NCI-H187 (cell line): ENCODE measurements around the gene AXDND1.
"Not testable (repeated sequence)": the region's sequence is repeated elsewhere in the genome, so short reads cannot be mapped to it uniquely, and the experiment has no call there.

Source experiments
- DNase-seq, 2 experiments: peaks; one replicate each; lab custom pipeline; 2025; lab: John Stamatoyannopoulos, UW

The AXDND1 gene

DNA sequence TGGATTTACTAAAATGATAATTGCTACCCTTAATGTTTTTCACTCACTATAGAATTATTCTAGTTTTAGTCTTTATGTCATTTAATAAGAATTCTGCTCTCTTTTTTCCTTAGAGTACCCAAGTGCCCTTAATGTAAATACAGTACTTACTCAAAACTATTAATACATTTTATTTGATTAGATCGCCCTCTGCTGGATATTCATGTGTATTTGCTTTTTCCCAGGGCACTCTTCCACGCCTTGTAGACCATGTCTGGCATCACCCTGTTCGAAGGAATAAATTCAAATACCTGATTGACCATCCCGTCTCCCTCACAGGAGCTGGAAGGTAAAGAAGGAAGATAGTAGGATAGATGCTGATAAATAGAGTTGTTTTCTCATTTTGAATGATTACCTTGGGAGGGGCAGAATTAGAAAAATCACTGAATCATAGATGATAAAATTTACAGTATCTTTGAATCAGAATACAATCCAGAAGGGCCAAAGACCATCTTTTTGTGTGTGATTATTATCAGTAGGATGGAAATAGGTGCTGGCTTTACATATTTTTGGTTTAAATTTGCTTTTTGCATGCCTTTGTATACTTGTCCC lies 4.1 kb downstream of the AXDND1 start:
- peak; percentile 62 to 77 for DNase-seq

DNA sequence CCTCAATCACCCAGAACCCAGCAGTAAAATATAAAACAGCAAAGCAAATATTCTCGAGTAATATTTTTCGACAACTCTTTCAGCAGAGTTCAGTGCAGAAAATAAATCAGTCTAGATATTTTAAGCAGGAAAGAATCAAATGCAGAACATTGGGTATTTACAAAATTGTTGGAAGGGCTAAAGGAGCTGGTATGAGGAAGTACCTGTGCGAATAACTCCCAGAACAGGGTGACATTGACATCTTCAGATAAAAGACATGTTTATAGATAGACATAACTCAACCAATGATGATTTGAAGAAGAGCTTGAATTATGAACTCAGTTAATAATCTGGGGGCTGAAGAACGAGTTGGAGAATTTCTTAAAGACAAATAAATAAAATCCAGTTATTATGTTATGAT lies 6.4 kb downstream of the AXDND1 start:
- DNase-seq = no peak

- DNase-seq = no peak
Measured at GRCh38 chr1:179376223-179376622, 10.5 kb downstream of the AXDND1 start.

GRCh38 chr1:179380299-179380698 lies 14.5 kb downstream of the AXDND1 start:
- no peak for DNase-seq

- DNase-seq = no peak
Measured at GRCh38 chr1:179384027-179384426, 18.3 kb downstream of the AXDND1 start.

GRCh38 chr1:179385510-179385909 lies 19.7 kb downstream of the AXDND1 start:
- no peak for DNase-seq

- DNase-seq = no peak
Measured at GRCh38 chr1:179393721-179394120, 27.9 kb downstream of the AXDND1 start.

GRCh38 chr1:179399399-179399798 lies 33.6 kb downstream of the AXDND1 start:
- DNase-seq = not testable (repeated sequence)

- not testable (repeated sequence) for DNase-seq
Measured at GRCh38 chr1:179417760-179418159, 52.0 kb downstream of the AXDND1 start.

GRCh38 chr1:179418706-179419105 lies 52.9 kb downstream of the AXDND1 start:
- DNase-seq = not testable (repeated sequence)

DNA sequence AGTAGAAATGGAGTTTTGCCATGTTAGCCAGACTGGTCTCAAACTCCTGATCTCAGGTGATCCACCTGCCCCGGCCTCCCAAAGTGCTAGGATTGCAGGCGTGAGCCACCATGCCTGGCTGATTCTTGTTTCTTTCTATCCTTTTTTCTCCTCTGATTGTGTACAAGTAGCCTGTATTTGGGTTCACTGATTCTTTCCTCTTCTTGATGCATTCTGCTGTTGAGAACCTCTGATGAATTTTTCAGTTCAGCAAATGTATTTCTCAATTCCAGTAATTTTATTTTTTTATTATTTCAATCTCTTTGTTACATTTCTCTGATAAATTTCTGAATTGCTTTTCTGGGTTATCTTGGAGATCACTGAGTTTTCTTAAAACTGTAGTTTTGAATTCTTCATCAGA lies 58.8 kb downstream of the AXDND1 start:
- no peak for DNase-seq

DNA sequence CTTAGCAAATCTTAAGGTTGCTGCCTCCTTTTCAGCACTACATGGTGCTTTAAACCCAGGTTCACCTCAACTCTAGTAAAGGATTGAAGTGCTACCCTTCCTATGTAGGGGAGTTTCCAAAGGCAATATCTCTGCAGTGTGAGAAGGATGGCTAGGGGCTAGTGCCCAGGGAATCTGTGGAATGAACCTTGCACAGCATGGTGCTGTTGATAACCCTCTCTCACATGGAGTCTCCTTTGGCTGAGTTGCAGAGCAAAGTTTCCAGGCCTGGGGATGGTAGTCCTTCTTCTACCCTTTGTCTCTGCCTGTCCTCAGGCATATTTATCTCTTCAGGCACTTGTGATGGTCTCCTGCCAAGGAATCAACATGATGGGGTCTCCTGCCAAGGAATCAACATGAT lies 59.4 kb downstream of the AXDND1 start:
- no peak for DNase-seq

GRCh38 chr1:179437171-179437570 lies 71.4 kb downstream of the AXDND1 start:
- no peak for DNase-seq

DNA sequence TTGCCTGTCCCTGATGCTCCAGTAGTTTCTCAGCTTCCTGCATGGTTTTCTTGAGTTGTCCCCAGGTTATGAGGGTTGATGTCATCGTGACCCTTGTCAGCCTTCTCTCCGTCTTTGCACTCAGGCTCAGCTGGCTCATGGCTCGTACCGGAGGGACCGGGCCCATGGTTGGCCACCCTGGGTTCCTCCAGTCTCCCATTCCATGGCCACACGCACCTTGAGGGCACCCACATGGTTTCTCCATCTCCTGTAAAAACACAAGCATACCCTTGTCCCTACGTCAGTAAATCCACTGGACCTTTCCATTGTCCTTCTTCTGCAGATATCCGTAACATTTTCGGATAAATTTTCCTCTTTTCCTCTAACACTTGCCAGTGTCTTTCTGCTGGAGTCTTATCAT lies 73.9 kb downstream of the AXDND1 start:
- not testable (repeated sequence) for DNase-seq

GRCh38 chr1:179440301-179440700 lies 74.5 kb downstream of the AXDND1 start:
- not testable (repeated sequence) for DNase-seq

- no peak for DNase-seq
Measured at GRCh38 chr1:179440971-179441370, 75.2 kb downstream of the AXDND1 start.

DNA sequence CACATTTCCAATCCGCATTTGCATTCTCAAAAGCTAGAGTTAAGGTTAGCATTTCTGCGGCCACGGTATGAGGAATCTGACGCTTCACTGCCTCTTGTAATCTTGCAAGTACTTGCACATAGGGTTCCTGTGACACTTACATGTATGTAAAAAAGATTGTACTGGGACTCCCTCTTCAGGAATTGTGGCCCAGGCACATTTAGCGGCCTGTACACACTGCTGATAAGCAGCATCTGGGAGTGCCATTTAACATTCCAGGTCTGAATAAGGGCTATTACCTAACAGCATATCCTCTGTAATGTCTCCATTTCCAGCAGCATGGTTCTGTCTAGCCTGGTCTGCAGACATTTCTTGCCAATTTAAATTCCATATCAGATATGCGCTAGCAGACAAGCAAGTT lies 75.7 kb downstream of the AXDND1 start:
- no peak for DNase-seq

DNA sequence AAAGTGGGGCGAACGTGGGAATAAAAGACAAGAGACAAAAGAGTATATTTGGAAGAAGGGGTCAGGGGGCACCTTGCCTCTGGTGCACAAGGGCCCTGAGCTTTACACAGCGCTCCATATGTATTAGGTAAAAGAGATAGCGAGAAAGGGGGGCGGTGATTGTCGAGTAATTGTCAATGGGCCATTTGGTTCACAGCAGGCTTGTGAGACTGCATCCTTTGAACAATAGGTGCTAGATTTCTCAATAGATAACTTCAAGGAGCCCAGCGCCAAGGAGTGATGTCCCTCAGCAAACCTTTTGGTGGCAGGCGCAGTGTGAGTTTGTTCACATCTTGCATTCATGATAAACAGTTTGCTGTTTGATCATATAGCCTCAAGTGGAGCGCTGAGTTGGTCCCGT lies 77.1 kb downstream of the AXDND1 start:
- not testable (repeated sequence) for DNase-seq

- no peak for DNase-seq
Measured at GRCh38 chr1:179445593-179445992, 79.8 kb downstream of the AXDND1 start.

DNA sequence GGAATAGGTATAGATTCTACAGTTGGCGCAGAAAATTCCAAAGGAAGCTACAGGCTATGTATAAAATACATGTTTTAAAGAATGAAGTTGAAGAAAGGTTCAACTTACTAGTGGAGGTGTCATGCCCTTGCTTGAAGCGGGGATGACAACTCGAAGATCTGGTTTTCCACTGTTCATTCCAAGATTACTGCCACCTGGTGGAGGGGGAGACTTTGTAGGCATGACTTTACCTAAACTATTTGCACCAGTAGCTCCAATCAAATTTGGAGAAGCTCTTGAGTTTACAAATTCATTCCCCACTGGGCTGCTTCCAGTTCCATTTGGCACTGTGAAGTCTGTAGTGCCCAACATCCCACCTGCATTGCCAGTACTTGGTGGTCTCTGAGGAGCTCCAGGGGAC lies 81.7 kb downstream of the AXDND1 start:
- no peak for DNase-seq

DNA sequence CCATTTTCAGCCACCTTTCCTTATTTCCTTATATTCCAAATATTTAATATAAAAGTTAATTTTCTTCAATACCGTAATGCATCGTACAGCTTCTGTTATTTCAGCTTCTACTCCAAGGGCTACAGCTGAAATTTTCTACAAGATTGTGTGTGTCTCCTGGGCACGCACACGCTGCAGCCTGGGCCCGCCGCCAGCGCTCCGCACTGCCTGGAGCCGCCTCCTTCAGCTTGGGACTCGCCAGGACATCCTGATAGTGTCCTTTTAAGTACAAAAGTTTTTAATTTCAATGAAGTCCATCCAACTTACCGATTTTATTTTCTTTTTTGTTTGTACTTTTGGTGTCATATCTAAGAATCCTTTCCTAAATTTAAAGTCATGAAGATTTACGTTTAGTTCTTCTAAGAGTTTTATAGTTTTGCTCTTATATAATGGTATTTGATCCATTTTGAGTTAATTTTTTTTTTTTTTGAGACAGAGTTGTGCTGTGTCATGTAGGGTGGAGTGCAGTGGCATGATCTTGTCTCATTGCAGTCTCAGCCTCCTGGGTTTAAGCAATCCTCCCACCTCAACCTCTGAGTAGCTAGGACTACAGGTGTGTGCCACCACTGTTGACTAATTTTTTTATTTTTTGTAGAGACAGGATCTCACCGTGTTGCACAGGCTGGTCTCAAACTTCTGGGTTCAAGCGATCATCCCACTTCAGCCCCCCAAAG lies 82.8 kb downstream of the AXDND1 start:
- no peak for DNase-seq

- not testable (repeated sequence) for DNase-seq
Measured at GRCh38 chr1:179459606-179460206, 93.9 kb downstream of the AXDND1 start.

DNA sequence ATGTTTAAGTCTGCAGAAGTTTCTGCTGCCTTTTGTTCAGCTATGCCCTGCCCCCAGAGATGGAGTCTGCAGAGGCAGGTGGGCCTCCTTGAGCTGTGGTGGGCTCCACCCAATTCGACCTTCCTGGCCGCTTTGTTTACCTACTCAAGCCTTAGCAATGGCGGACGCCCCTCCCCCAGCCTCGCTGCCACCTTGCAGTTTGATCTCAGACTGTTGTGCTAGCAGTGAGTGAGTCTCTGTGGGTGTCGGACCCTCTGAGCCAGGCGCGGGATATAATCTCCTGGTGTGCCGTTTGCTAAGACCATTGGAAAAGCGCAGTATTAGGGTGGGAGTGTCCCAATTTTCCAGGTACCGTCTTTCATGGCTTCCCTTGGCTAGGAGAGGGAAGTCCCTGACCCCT lies 99.9 kb downstream of the AXDND1 start:
- DNase-seq = not testable (repeated sequence)
